Lower leg skin (tissue), 4 donors: ENCODE results near the gene PYGO2. TPM values are rescaled to one million over a fixed set of nuclear protein-coding genes. Genes with fewer than 3 reads are reported as not detected.
A peak's percentile ranks its signal among the peaks of the same experiment; 100 is the strongest.
"Not testable (repeated sequence)": the region's sequence is repeated elsewhere in the genome, so short reads cannot be mapped to it uniquely, and the experiment has no call there.

Experiments used
- DNase-seq, 2 donors: peaks; one replicate each; pipeline ENCODE4 v3.0.0-alpha.2; 2019; ENCODE audit warnings: low spot score in 2 of 2
- H3K4me3 ChIP-seq: fragments of 200-600 bp; sonication (generic); 2 replicates; pipeline ENCODE4 v1.5.1; 2017; ENCODE audit warnings: mild to moderate bottlenecking, low read depth; ENCODE audit not compliant: poor library complexity, severe bottlenecking
- CTCF ChIP-seq, 3 donors: fragments of 450-650 bp; IDR thresholded peaks; one replicate each; pipeline ENCODE4 v1.5.1; 2016; ENCODE audit warnings: antibody characterized with exemption in 3 of 3, mild to moderate bottlenecking in 3 of 3, moderate library complexity in 2 of 3
- POLR2A ChIP-seq, 2 donors: fragments of 450-650 bp; IDR thresholded peaks; one replicate each; pipeline ENCODE4 v1.6.1; 2016 to 2017; ENCODE audit warnings: antibody characterized with exemption in 2 of 2, mild to moderate bottlenecking in 1 of 2, moderate library complexity in 1 of 2
- WGBS, 2 donors: methylation state at CpG; one replicate each; pipeline ENCODE4 v1.1.5; 2018; 5-methylcytosine and 5-hydroxymethylcytosine counted together
- intact Hi-C: fragments of 100-400 bp; cut with DNase I; formaldehyde crosslinking; loops from one replicate; pipeline ENCODE4 v1.15.0; 2023; ENCODE audit warnings: low total_unique reads
- total RNA-seq, 4 donors: library from RNA; depleted of rRNA; stranded (reverse); fragments of >200 nt; gene quantifications; one replicate each; pipeline ENCODE4 v1.1.0, GENCODE V29; 2016

The PYGO2 gene
- total RNA-seq, 4 donors from 2014 or later, result 31.9 to 38.0 (median 36.3) TPM

DNA sequence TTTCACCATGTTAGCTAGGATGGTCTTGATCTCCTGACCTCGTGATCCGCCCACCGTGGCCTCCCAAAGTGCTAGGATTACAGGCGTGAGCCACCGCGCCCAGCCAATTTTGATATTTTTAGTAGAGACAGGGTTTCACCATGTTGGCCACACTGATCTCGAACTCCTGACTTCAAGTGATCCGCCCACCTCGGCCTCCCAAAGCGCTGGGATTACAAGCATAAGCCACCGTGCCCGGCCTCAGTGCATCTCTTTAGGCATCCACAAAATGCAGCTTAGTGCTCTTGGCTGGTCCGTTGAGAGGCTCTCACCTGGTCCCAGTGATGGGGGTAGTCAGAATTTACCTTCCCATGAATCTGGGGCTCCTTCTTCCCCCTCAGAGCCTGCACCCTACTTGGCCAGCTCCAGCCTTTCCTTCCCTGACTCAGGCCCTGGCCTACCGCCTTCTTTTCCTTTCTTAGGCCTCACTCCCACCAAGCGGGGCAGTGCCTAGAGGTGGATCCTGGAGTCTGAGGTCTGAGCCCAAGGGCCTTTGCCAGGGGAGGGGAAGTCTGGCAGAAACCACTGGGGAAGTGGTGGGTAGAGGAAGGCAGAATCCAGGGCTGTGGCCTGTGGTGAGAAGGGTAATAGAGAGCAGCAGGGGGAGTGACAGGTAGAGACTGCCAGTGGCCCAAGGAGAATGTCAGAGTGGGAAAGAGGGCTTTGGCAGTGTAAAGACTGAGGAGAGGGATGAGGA lies 35.6 kb upstream of the PYGO2 start:
- WGBS, 2 donors, result 81 to 83% methylated on average over 15 of the region's 15 CpGs
- DNase-seq, result peak in 1 of 2 donors; percentile 79
- TF ChIP-seq CTCF (IDR thresholded peaks at IDR 0.05) (no peak), POLR2A (IDR thresholded peaks at IDR 0.05) (no peak)
- no peak overlapping the region for H3K4me3 ChIP-seq
- intact Hi-C loops, result no loop called here

DNA sequence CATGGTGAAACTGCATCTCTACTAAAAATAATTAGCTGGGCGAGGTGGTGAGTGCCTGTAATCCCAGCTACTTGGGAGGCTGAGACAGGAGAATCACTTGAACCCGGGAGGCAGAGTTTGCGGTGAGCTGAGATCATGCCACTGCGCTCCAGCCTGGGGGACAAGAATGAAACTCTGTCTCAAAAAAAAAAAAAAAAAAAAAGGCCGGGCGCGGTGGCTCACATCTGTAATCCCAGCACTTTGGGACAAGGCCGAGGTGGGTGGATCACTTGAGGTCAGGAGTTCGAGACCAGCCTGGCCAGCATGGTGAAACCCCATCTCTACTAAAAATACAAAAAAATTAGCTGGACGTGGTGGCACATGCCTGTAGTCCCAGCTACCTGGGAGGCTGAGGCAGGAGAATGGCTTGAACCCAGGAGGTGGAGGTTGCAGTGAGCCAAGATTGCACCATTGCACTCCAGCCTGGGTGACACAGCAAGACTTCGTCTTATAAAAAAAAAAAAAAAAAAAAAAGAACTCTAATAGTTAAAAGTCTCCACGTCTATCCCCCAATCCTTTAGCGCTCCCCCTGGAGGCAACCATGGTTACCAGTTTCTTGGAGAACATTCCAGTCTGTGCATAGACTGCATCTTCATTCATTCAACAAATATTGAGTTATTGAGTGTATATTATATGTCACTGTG lies 33.9 kb upstream of the PYGO2 start:
- peak in 1 of 2 donors; percentile 15 for DNase-seq
- intact Hi-C loops, H3K4me3 ChIP-seq: not testable (repeated sequence)
- WGBS, 2 donors, result 49 to 59% methylated on average over 13 of the region's 13 CpGs

GRCh38 chr1:154994591-154994990 lies 33.0 kb upstream of the PYGO2 start:
- intact Hi-C loops, result no loop called here
- no peak for DNase-seq
- no peak for TF ChIP-seq CTCF (IDR thresholded peaks at IDR 0.05)
- no peak for TF ChIP-seq POLR2A (IDR thresholded peaks at IDR 0.05)
- no peak overlapping the region for H3K4me3 ChIP-seq
- 72 to 73% methylated on average over 3 of the region's 3 CpGs for WGBS, 2 donors

GRCh38 chr1:154994269-154994587 lies 32.6 kb upstream of the PYGO2 start:
- intact Hi-C loops, result no loop called here
- TF ChIP-seq POLR2A (IDR thresholded peaks at IDR 0.05) (no peak), CTCF (IDR thresholded peaks at IDR 0.05) (no peak)
- DNase-seq, result no peak
- WGBS, 2 donors, result 29% methylated on average over 1 of the region's 1 CpG
- no peak overlapping the region for H3K4me3 ChIP-seq

DNA sequence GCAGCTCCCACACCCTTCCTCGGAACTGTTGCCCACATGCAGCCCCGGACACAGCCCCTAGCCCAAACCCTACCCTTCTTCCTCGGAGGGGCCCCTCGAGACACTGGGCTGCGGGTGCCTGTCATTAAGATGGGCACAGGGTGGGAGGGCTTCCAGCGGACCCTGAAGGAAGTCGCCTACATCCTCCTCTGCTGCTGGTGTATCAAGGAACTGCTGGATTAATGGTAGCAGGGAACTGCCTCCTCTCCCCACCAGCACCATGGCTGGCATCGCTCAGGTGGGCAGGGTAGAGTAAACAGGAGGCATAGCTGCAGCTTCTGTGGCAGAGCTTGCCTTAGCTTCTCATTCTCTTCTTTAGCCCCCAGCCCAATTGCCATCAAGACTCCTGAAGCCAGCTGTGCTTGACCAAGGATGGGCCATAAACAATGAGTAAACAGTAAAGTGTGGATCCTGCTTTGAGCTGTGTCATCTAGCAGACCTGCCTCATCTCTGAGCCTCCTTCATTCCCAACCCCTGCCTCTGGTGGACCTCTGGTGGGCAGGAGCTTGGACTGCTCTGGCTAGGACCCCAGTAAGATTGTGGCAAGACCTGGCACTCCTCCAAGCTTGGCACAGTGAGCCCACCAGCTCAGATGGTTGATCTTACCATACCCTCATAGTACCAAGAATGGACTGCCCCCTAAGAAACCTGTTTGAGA lies 32.1 kb upstream of the PYGO2 start, which contains the start of gene LENEP:
Gene LENEP, plus strand, starts transcription at position 15 of the 697 bp plus-strand sequence. Its CDS starts 22 bp downstream, at position 37.
- DNase-seq, result no peak
- no peak for TF ChIP-seq POLR2A (IDR thresholded peaks at IDR 0.05)
- no peak for TF ChIP-seq CTCF (IDR thresholded peaks at IDR 0.05)
- no peak within 1 kb of the TSS for H3K4me3 ChIP-seq
- intact Hi-C loops, result no loop called here
- WGBS, 2 donors, result 74 to 84% methylated on average over 8 of the region's 8 CpGs
